ENCODE data around the gene OVCA2. TPM values are rescaled to one million over a fixed set of nuclear protein-coding genes. Genes with fewer than 3 reads are reported as not detected.

The OVCA2 gene
- total and polyA plus RNA-seq, 12 donors = 37.2 to 155 (median 64.0) TPM

DNA sequence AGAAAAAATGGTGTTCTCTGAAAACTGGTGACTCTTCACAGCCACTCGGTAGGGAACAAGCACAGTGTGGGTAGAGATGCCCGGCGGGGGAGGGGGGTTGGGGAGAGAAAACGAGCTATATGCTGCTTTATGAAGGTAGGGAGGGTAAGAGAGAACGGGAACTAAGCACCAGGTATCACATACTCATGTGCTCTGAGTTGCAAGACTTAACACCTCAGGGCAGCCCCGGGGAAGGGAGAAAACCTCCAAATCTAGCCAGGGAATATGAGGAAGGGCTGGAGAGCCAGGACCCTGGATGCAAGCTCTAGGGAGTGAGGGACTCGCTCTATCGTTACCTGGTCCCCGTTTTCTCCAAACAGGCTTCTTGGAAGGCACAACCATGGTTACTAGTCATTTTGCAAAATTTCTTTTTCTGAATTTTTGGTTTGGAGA, 48.4 kb downstream of the OVCA2 start:
- Histone ChIP-seq H3K27me3 (no peaks in the 10 kb centered on the region), H3K4me3 (no peak overlapping the region), H3K9me3 (replicated peaks in 1 of 3) (no peaks in the 10 kb centered on the region), H3K27ac (peak overlapping the region in 4 of 5 donors; percentile 40 to 97 (median 74)), H3K4me1 (replicated peaks in 1 of 2) (peaks cover 19 to 55% of the 10 kb centered on the region in 2 donors), H3K36me3 (replicated peaks in 1 of 2) (no peaks in the 10 kb centered on the region)
- 66 to 71% (median 68%) methylated on average over 9 of the region's 9 CpGs for WGBS, 4 donors
- TF ChIP-seq, protein P1, sequence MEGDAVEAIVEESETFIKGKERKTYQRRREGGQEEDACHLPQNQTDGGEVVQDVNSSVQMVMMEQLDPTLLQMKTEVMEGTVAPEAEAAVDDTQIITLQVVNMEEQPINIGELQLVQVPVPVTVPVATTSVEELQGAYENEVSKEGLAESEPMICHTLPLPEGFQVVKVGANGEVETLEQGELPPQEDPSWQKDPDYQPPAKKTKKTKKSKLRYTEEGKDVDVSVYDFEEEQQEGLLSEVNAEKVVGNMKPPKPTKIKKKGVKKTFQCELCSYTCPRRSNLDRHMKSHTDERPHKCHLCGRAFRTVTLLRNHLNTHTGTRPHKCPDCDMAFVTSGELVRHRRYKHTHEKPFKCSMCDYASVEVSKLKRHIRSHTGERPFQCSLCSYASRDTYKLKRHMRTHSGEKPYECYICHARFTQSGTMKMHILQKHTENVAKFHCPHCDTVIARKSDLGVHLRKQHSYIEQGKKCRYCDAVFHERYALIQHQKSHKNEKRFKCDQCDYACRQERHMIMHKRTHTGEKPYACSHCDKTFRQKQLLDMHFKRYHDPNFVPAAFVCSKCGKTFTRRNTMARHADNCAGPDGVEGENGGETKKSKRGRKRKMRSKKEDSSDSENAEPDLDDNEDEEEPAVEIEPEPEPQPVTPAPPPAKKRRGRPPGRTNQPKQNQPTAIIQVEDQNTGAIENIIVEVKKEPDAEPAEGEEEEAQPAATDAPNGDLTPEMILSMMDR (IDR thresholded peaks at IDR 0.05) = no peak
- no peak for TF ChIP-seq POLR2A (IDR thresholded peaks at IDR 0.05)
- DNase-seq = no peak
- intact Hi-C loops (cut with DNase I) = no loop called here

DNA sequence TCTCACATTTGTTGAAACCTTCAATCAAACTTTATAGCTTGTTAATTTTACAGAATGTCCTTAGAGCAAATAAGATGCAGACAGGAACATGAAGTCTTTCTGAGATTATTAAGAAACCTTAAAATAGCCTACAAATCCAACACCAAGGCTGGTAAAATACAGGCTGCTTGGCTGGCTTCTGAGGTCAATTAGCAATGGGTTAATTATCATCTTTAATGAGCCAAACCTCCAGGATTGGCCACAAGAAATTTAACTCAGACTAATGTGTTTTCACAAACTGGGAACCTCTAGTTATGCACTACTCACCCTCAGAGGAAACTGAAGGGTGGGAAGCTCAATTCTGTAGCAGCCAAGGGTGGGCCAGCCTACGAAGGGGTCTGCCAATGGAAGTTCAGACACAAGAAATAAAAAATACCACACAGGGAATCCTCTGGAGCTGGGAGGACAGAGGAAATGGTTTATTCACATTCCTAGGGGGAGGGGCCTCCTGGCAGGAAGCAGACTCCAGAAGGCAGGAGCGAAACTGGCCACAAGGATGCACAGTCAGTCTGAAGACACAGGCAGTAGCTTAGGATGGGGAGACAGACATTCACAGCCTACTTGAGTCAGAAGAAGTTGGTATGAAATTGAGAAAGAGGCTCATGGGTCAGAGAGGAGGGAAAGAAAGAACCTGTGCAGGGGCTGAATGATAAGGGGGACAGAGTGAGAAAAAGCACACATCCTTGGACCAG, 49.1 kb downstream of the OVCA2 start:
- Histone ChIP-seq H3K4me1 (replicated peaks in 1 of 2) (peaks cover 11 to 47% of the 10 kb centered on the region in 2 donors), H3K4me3 (no peak overlapping the region), H3K36me3 (replicated peaks in 1 of 2) (no peaks in the 10 kb centered on the region), H3K9me3 (replicated peaks in 1 of 3) (no peaks in the 10 kb centered on the region), H3K27me3 (no peaks in the 10 kb centered on the region), H3K27ac (peak overlapping the region in 3 of 5 donors; percentile 40 to 97 (median 85))
- TF ChIP-seq, protein P1 (IDR thresholded peaks at IDR 0.05) = peak in 4 of 6 experiments; percentile 15 to 46 (median 36)
- no peak for TF ChIP-seq POLR2A (IDR thresholded peaks at IDR 0.05)
- WGBS, 4 donors = 52 to 62% (median 57%) methylated on average over 2 of the region's 2 CpGs
- DNase-seq = peak in 5 of 7 donors; percentile 45 to 81 (median 64)
- intact Hi-C loops (cut with DNase I) = no loop called here

DNA sequence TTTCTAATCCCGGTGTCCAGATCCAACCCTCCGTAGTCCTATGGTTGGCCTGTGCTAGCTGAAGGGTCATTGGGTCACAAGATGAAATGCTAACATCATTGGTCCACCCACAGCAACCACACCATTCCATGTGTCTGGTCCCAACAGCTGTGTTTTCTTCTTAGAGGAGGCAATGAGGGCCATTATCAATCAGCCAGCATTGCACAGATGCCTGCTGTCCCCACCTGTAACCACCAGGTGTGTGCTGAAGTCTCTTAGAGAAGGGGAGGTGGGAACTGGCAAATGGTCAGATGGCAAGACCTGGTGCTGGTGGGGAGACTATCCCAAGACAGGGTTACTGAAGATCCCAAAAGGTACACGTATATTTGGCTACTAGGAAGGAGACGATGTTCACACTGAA, 50.4 kb downstream of the OVCA2 start:
- H3K9me3 ChIP-seq (replicated peaks in 1 of 3) = no peaks in the 10 kb centered on the region
- no peak for DNase-seq
- intact Hi-C loops (cut with DNase I) = no loop called here
- H3K36me3 ChIP-seq (replicated peaks in 1 of 2) = no peaks in the 10 kb centered on the region
- H3K4me3 ChIP-seq = no peak overlapping the region
- no peaks in the 10 kb centered on the region for H3K27me3 ChIP-seq
- peaks cover 6 to 34% of the 10 kb centered on the region in 2 donors for H3K4me1 ChIP-seq (replicated peaks in 1 of 2)
- TF ChIP-seq, protein P1 (IDR thresholded peaks at IDR 0.05) = no peak
- TF ChIP-seq POLR2A (IDR thresholded peaks at IDR 0.05) = no peak
- peak overlapping the region in 1 of 5 donors; percentile 16 for H3K27ac ChIP-seq
- WGBS, 4 donors = 92 to 95% (median 93%) methylated on average over 3 to 4 of the region's 4 CpGs

MicroRNAs encoded within 50 kb of the gene (microRNA counts, 767-probe panel; counts per million panel counts)
- microRNA hsa-miR-132-3p (5,326 to 6,815 counts per million in 2 donors), microRNA hsa-miR-212-3p (0 counts per million in 2 donors)

Small RNA genes within 50 kb of the gene (microRNA-seq; reads per million reads assigned to microRNA genes)
- gene MIR132 (1,632 to 3,669 (median 2,669) reads per million in 3 donors), gene MIR212 (85.1 to 129 (median 110) reads per million in 3 donors)

Small RNA genes within 50 kb of the gene (small RNA-seq; reads per million reads assigned to genes)
- gene AC090617.9 (0 reads per million in 2 donors), gene MIR132 (17.1 to 24.4 reads per million in 2 donors), gene MIR212 (12.0 to 21.9 reads per million in 2 donors), gene OVCA2 (0 reads per million in 2 donors)

Other genes starting within 250 kb of the OVCA2 start
- 10 to 100 TPM; 10.2 to 20.2 (median 16.2) TPM for gene SMYD4, start 212.1 kb upstream of the OVCA2 start, total RNA-seq
- 10 to 100 TPM in 1 of 3 donors, 1 to 10 TPM in 2; 5.1 to 17.9 (median 8.4) TPM for gene SMYD4, start 212.1 kb upstream of the OVCA2 start, polyA plus RNA-seq
- 100 to 1,000 TPM in 1 of 9 donors, 10 to 100 TPM in 8; 19.3 to 109 (median 23.5) TPM for gene RPA1, start 212.0 kb upstream of the OVCA2 start, total RNA-seq
- 10 to 100 TPM; 12.9 to 32.8 (median 14.8) TPM for gene RPA1, start 212.0 kb upstream of the OVCA2 start, polyA plus RNA-seq
- gene RTN4RL1, start 16.7 kb upstream of the OVCA2 start, total RNA-seq = 1 to 10 TPM; 1.3 to 9.4 (median 7.5) TPM
- 1 to 10 TPM; 1.8 to 2.4 (median 1.9) TPM for gene RTN4RL1, start 16.7 kb upstream of the OVCA2 start, polyA plus RNA-seq
- 10 to 100 TPM; 29.3 to 65.3 (median 53.3) TPM for gene DPH1, start 11.9 kb upstream of the OVCA2 start, total RNA-seq
- 100 to 1,000 TPM in 1 of 3 donors, 10 to 100 TPM in 2; 34.3 to 100 (median 69.7) TPM for gene DPH1, start 11.9 kb upstream of the OVCA2 start, polyA plus RNA-seq
- gene HIC1, start 13.1 kb downstream of the OVCA2 start, total RNA-seq = 10 to 100 TPM in 7 of 9 donors, 1 to 10 TPM in 2; 4.3 to 61.8 (median 30.6) TPM
- gene HIC1, start 13.1 kb downstream of the OVCA2 start, polyA plus RNA-seq = 10 to 100 TPM in 1 of 3 donors, 1 to 10 TPM in 1, under 1 TPM in 1; 0.92 to 16.7 (median 7.7) TPM

Data from adrenal gland (tissue), 12 donors.